IMR-90 (cell line): ENCODE measurements around the gene KDM6B. TPM values are rescaled to one million over a fixed set of nuclear protein-coding genes. Genes with fewer than 3 reads are reported as not detected.

Experiments
- ATAC-seq: fragments of 200-7000 bp; cut with Tn5 transposase; 2 replicates; pipeline ENCODE4 v1.9.1; 2020; ENCODE audit warnings: low read depth, mild to moderate bottlenecking, moderate library complexity
- BruUV-seq: library from RNA; stranded (reverse); fragments of 400-500 nt; replicated peaks from 2 replicates; lab custom pipeline; 2021; lab: Mats Ljungman, UMichigan
- CTCF ChIA-PET: fragments of 300-600 bp; formaldehyde crosslinking; extraction: SDS; loops from one replicate; lab custom pipeline; 2021; ENCODE audit warnings: antibody characterized with exemption; lab: Yijun Ruan, JAX
- POLR2A ChIA-PET: fragments of 300-600 bp; sonication (Branson Sonifier 250); formaldehyde crosslinking; loops from one replicate; lab custom pipeline; 2022; ENCODE audit warnings: antibody characterized with exemption; ENCODE audit not compliant: unreplicated experiment; lab: Charles Lee
- DNase-seq: peaks from one replicate; pipeline ENCODE4 v3.0.0; 2013
- H2AFZ ChIP-seq: replicated peaks from 2 replicates; pipeline ENCODE3; 2013; ENCODE audit warnings: low read length, mild to moderate bottlenecking; ENCODE audit not compliant: poor library complexity
- H2AK5ac ChIP-seq: 2 replicates; pipeline ENCODE4 v1.6.1; 2013; ENCODE audit warnings: low read depth, low read length, inconsistent platforms
- H2AK9ac ChIP-seq: replicated peaks from 2 replicates; pipeline ENCODE3; 2013; ENCODE audit warnings: mild to moderate bottlenecking, low read depth, low read length, moderate library complexity; ENCODE audit not compliant: poor library complexity
- H2BK120ac ChIP-seq: 2 replicates; pipeline ENCODE4 v1.6.1; 2013; ENCODE audit warnings: low read depth, low read length, inconsistent platforms
- H2BK15ac ChIP-seq: 3 replicates; pipeline ENCODE4 v1.6.1; 2013; ENCODE audit warnings: low read depth, low read length, inconsistent platforms
- H2BK20ac ChIP-seq: 2 replicates; pipeline ENCODE4 v1.6.1; 2013; ENCODE audit warnings: low read depth, mild to moderate bottlenecking, inconsistent platforms, low read length, moderate library complexity
- H2BK5ac ChIP-seq: 2 replicates; pipeline ENCODE4 v1.6.1; 2013; ENCODE audit warnings: mild to moderate bottlenecking, low read depth, low read length, inconsistent platforms; ENCODE audit not compliant: poor library complexity, severe bottlenecking
- H3K14ac ChIP-seq: replicated peaks from 2 replicates; pipeline ENCODE4 v1.6.1; 2013; ENCODE audit warnings: low read depth, low read length, inconsistent platforms
- H3K18ac ChIP-seq: 2 replicates; pipeline ENCODE4 v1.6.1; 2013; ENCODE audit warnings: low read depth, low read length, control low read depth
- H3K23ac ChIP-seq: 2 replicates; pipeline ENCODE4 v1.6.1; 2013; ENCODE audit warnings: low read depth, low read length, inconsistent platforms
- H3K27ac ChIP-seq: 2 replicates; pipeline ENCODE4 v1.5.1; 2013; ENCODE audit warnings: mild to moderate bottlenecking, control low read depth, low read length; ENCODE audit not compliant: insufficient read depth
- H3K27me3 ChIP-seq: 2 replicates; pipeline ENCODE4 v1.6.1; 2013; ENCODE audit warnings: low read length; ENCODE audit not compliant: control insufficient read depth, insufficient read depth
- H3K36me3 ChIP-seq: 2 replicates; pipeline ENCODE4 v1.6.1; 2013; ENCODE audit warnings: low read length, mixed read lengths; ENCODE audit not compliant: control insufficient read depth, insufficient read depth
- H3K4ac ChIP-seq: 2 replicates; pipeline ENCODE4 v1.6.1; 2013; ENCODE audit warnings: low read depth, low read length, inconsistent platforms
- H3K4me1 ChIP-seq: 2 replicates; pipeline ENCODE4 v1.6.1; 2013; ENCODE audit warnings: low read length, mixed read lengths; ENCODE audit not compliant: control insufficient read depth, insufficient read depth
- H3K4me2 ChIP-seq: 2 replicates; pipeline ENCODE4 v1.6.1; 2013; ENCODE audit warnings: low read depth, mild to moderate bottlenecking, control low read depth, low read length, moderate library complexity
- H3K4me3 ChIP-seq: 2 replicates; pipeline ENCODE4 v1.5.1; 2013; ENCODE audit warnings: low read depth, mild to moderate bottlenecking, control low read depth, low read length, moderate library complexity; ENCODE audit not compliant: insufficient read depth
- H3K56ac ChIP-seq: 2 replicates; pipeline ENCODE4 v1.6.1; 2013; ENCODE audit warnings: low read length, inconsistent platforms; ENCODE audit not compliant: insufficient read depth; ENCODE audit errors: extremely low read depth
- H3K79me1 ChIP-seq, 2 experiments: 2 replicates each; pipeline ENCODE4 v1.6.1; 2013; ENCODE audit warnings: low read length in 2 of 2, inconsistent platforms in 1 of 2, low read depth in 1 of 2
- H3K9ac ChIP-seq: 2 replicates; pipeline ENCODE4 v1.6.1; 2013; ENCODE audit warnings: low read depth, low read length, control low read depth
- H3K9me1 ChIP-seq: 2 replicates; pipeline ENCODE4 v1.6.1; 2013; ENCODE audit warnings: low read length, inconsistent platforms; ENCODE audit not compliant: insufficient read depth
- H3K9me3 ChIP-seq: 2 replicates; pipeline ENCODE4 v1.6.1; 2013; ENCODE audit warnings: low read length; ENCODE audit not compliant: control insufficient read depth, insufficient read depth
- H4K20me1 ChIP-seq: 2 replicates; pipeline ENCODE4 v1.6.1; 2013; ENCODE audit warnings: low read length, inconsistent platforms; ENCODE audit not compliant: insufficient read depth
- H4K5ac ChIP-seq: 2 replicates; pipeline ENCODE4 v1.6.1; 2013; ENCODE audit warnings: mild to moderate bottlenecking, low read depth, low read length, control low read depth
- H4K8ac ChIP-seq, 2 experiments: 2 replicates each; pipeline ENCODE4 v1.6.1; 2013; ENCODE audit warnings: low read depth in 2 of 2, low read length in 2 of 2, control low read depth in 1 of 2, inconsistent platforms in 1 of 2
- H4K91ac ChIP-seq: 2 replicates; pipeline ENCODE4 v1.6.1; 2013; ENCODE audit warnings: low read depth, low read length, inconsistent platforms; ENCODE audit not compliant: insufficient read depth
- CEBPB ChIP-seq: IDR thresholded peaks from 2 replicates; pipeline ENCODE4 v1.6.1; 2012; ENCODE audit warnings: low read depth, low read length, improper control_type of control experiment
- CHD1 ChIP-seq: IDR thresholded peaks from 2 replicates; pipeline ENCODE4 v1.6.1; 2012; ENCODE audit warnings: low read depth, low read length, improper control_type of control experiment
- MAZ ChIP-seq: IDR thresholded peaks from 2 replicates; pipeline ENCODE4 v1.6.1; 2012; ENCODE audit warnings: low read depth, mild to moderate bottlenecking, low read length, improper control_type of control experiment, moderate library complexity, borderline replicate concordance
- MXI1 ChIP-seq: IDR thresholded peaks from 2 replicates; pipeline ENCODE4 v1.6.1; 2012; ENCODE audit warnings: low read depth, mild to moderate bottlenecking, low read length, moderate library complexity, borderline replicate concordance
- NFE2L2 ChIP-seq: fragments of 150-350 bp; IDR thresholded peaks from 2 replicates; pipeline ENCODE4 v1.6.1; 2016; ENCODE audit warnings: low read depth, mild to moderate bottlenecking, low read length
- RAD21 ChIP-seq: IDR thresholded peaks from 2 replicates; pipeline ENCODE4 v1.6.1; 2012; ENCODE audit warnings: low read length, improper control_type of control experiment
- RCOR1 ChIP-seq: IDR thresholded peaks from 2 replicates; pipeline ENCODE4 v1.6.1; 2012; ENCODE audit warnings: mild to moderate bottlenecking, low read length, improper control_type of control experiment; ENCODE audit not compliant: insufficient replicate concordance
- SMC3 ChIP-seq: fragments of 150-350 bp; IDR thresholded peaks from 2 replicates; pipeline ENCODE4 v1.6.1; 2016; ENCODE audit warnings: low read depth, mild to moderate bottlenecking, antibody characterized with exemption, low read length, moderate library complexity
- WGBS, 2 experiments: methylation state at CpG; one replicate each; pipeline versions ENCODE4 v1.1.5 to v1.1.7; 2013; ENCODE audit warnings: missing lambda C conversion rate in 2 of 2; ENCODE audit not compliant: insufficient read length in 1 of 2; ENCODE audit errors: extremely low coverage in 2 of 2; 5-methylcytosine and 5-hydroxymethylcytosine counted together
- dilution Hi-C: fragments of 300-500 bp; cut with HindIII; formaldehyde crosslinking; loops from one replicate; pipeline ENCODE4 v1.14.3; 2018; ENCODE audit warnings: low sequenced_read_pairs; ENCODE audit not compliant: unreplicated experiment
- in situ Hi-C: fragments of 300-500 bp; cut with MboI; formaldehyde crosslinking; loops from 3 replicates; pipeline ENCODE4 v1.14.3; 2019; ENCODE audit warnings: low sequenced_read_pairs, inconsistent platforms, mixed read lengths
- intact Hi-C: fragments of 100-400 bp; cut with micrococcal nuclease; formaldehyde crosslinking; loops from 2 replicates; pipeline ENCODE4 v1.10.0; 2022
- polyA plus RNA-seq, 3 experiments: library from polyadenylated mRNA; depleted of rRNA; stranded (reverse); fragments of >200 nt; gene quantifications; 2 replicates each; pipeline ENCODE4 v1.2.3, GENCODE V29; 2012; ENCODE audit warnings: low replicate concordance in 1 of 3
- total RNA-seq: library from RNA; depleted of rRNA; stranded (reverse); fragments of >200 nt; gene quantifications from 2 replicates; pipeline ENCODE4 v1.2.3, GENCODE V29; 2012
- TF ChIP-seq, protein P1 (sequence below): conservative IDR thresholded peaks from 2 replicates; pipeline ENCODE4 v1.5.1; 2012; ENCODE audit warnings: mild to moderate bottlenecking, low read depth, low read length, improper control_type of control experiment
- TF ChIP-seq, protein P2 (sequence below): fragments of 150-350 bp; IDR thresholded peaks from 2 replicates; pipeline ENCODE4 v1.6.1; 2017; ENCODE audit warnings: mild to moderate bottlenecking, antibody characterized with exemption, low read length, low read depth

Gene KDM6B
- total and polyA plus RNA-seq, 2 of the 4 experiments (the other 2 are of a cell fraction), result 0.72 to 3.5 TPM

DNA sequence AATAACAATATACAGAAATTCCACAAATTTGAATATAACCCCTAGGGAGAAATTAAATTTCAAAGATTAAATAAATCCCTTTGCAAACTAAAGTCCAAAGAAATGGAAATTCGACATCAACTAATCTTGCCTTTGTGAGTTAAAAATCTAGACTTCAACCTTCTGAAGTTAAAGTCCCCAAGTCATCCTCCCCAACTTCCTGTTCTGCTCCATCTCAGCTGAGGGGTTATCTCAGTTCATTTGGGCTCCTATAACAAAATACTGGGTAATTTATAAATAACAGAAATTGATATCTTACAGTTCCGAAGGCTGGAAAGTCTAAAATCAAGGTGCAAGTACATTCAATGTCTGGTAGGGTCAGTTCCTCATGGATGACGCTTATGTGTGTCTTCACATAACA, 22.8 kb upstream of the KDM6B start:
- H3K4me3 ChIP-seq, result no peak overlapping the region
- H3K36me3 ChIP-seq, result no peaks in the 10 kb centered on the region
- H2BK15ac ChIP-seq, result no peak overlapping the region
- BruUV-seq, result no TSS peak
- H4K5ac ChIP-seq, result no peak overlapping the region
- no peak overlapping the region for H4K8ac ChIP-seq
- dilution Hi-C loops, result no loop called here
- in situ Hi-C loops, result no loop called here
- H2AK9ac ChIP-seq, result no peak overlapping the region
- no peak overlapping the region for H3K56ac ChIP-seq
- no peaks in the 10 kb centered on the region; the same call in 1 of the 2 replicates for H3K4me1 ChIP-seq
- H4K20me1 ChIP-seq, result no peaks in the 10 kb centered on the region
- no peak overlapping the region for H3K14ac ChIP-seq
- no peak overlapping the region for H2AFZ ChIP-seq
- TF ChIP-seq MXI1 (no peak), RCOR1 (no peak), CHD1 (no peak), NFE2L2 (no peak), MAZ (no peak), CEBPB (no peak), SMC3 (no peak), RAD21 (no peak)
- TF ChIP-seq, protein P1, sequence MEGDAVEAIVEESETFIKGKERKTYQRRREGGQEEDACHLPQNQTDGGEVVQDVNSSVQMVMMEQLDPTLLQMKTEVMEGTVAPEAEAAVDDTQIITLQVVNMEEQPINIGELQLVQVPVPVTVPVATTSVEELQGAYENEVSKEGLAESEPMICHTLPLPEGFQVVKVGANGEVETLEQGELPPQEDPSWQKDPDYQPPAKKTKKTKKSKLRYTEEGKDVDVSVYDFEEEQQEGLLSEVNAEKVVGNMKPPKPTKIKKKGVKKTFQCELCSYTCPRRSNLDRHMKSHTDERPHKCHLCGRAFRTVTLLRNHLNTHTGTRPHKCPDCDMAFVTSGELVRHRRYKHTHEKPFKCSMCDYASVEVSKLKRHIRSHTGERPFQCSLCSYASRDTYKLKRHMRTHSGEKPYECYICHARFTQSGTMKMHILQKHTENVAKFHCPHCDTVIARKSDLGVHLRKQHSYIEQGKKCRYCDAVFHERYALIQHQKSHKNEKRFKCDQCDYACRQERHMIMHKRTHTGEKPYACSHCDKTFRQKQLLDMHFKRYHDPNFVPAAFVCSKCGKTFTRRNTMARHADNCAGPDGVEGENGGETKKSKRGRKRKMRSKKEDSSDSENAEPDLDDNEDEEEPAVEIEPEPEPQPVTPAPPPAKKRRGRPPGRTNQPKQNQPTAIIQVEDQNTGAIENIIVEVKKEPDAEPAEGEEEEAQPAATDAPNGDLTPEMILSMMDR, result no peak
- TF ChIP-seq, protein P2, sequence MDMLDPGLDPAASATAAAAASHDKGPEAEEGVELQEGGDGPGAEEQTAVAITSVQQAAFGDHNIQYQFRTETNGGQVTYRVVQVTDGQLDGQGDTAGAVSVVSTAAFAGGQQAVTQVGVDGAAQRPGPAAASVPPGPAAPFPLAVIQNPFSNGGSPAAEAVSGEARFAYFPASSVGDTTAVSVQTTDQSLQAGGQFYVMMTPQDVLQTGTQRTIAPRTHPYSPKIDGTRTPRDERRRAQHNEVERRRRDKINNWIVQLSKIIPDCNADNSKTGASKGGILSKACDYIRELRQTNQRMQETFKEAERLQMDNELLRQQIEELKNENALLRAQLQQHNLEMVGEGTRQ, result no peak
- no peak overlapping the region for H2BK20ac ChIP-seq
- CTCF ChIA-PET, result no interaction called here
- no peak overlapping the region for H2BK5ac ChIP-seq
- WGBS, 2 experiments, result no CpG with 5 or more reads among the region's 3 CpGs
- H2BK120ac ChIP-seq, result no peak overlapping the region
- H3K9ac ChIP-seq, result no peak overlapping the region
- ATAC-seq (no peak), DNase-seq (no peak)
- H3K27ac ChIP-seq, result no peak overlapping the region
- H3K4ac ChIP-seq, result no peak overlapping the region
- H3K4me2 ChIP-seq, result no peak overlapping the region
- intact Hi-C loops, result no loop called here
- peaks cover 20% of the 10 kb centered on the region for H3K27me3 ChIP-seq
- POLR2A ChIA-PET, result no interaction called here
- H3K18ac ChIP-seq, result no peak overlapping the region
- H3K9me3 ChIP-seq, result no peaks in the 10 kb centered on the region
- no peak overlapping the region for H4K91ac ChIP-seq
- H3K79me1 ChIP-seq, result no peaks in the 10 kb centered on the region
- no peak overlapping the region for H2AK5ac ChIP-seq
- no peaks in the 10 kb centered on the region for H3K9me1 ChIP-seq
- H3K23ac ChIP-seq, result no peak overlapping the region
